A549 treated with AZD2906 at 1 μM for 4 hours (cell line): ENCODE results near the gene KLHL22. TPM values are rescaled to one million over a fixed set of nuclear protein-coding genes. Genes with fewer than 3 reads are reported as not detected.

Experiments used
- total RNA-seq: library from RNA; stranded (reverse); fragments of 200-300 nt; extraction: Qiagen RNA extraction; gene quantifications from 5 replicates; pipeline ENCODE4 v1.2.3, GENCODE V29; 2022

Gene KLHL22
- total RNA-seq, result 8.8 to 11.2 TPM (median 10.3 TPM) in 5 replicates

GRCh38 chr22:20494978-20495860, at the start of gene KLHL22:
Gene KLHL22 (minus strand): TSS chr22:20495795. CDS start chr22:20489211, 6,584 bp downstream.

GRCh38 chr22:20507253-20508066, 11.9 kb upstream of the KLHL22 start, which contains the start of gene MED15:
Gene MED15 (plus strand): TSS chr22:20507610. CDS start chr22:20507679, 69 bp downstream.

GRCh38 chr22:20437613-20438426, 57.8 kb downstream of the KLHL22 start, which contains the start of gene SCARF2:
Gene SCARF2 (minus strand): TSS chr22:20437825. CDS start chr22:20437754, 71 bp downstream.

GRCh38 chr22:20393705-20394476, 101.7 kb downstream of the KLHL22 start, which contains the start of gene ZNF74:
Gene ZNF74 (plus strand): TSS chr22:20394151. CDS start chr22:20394629, 478 bp downstream.

Other genes starting within 250 kb of the KLHL22 start
- 7.7 to 16.3 TPM (median 13.8 TPM) in 5 replicates for gene RTN4R, start 227.5 kb downstream of the KLHL22 start, total RNA-seq
- 30.1 to 47.2 TPM (median 45.0 TPM) in 5 replicates for gene DGCR6L, start 175.7 kb downstream of the KLHL22 start, total RNA-seq
- 6.7 to 8.0 TPM (median 7.0 TPM) in 5 replicates for gene ZNF74, start 101.6 kb downstream of the KLHL22 start, total RNA-seq
- 0.75 to 1.4 TPM (median 1.1 TPM) in 5 replicates for gene SCARF2, start 58.0 kb downstream of the KLHL22 start, total RNA-seq
- gene MED15, start 11.8 kb upstream of the KLHL22 start, total RNA-seq, result 59.5 to 68.9 TPM (median 64.5 TPM) in 5 replicates